ENCODE data around the gene SCYL3.

DNA sequence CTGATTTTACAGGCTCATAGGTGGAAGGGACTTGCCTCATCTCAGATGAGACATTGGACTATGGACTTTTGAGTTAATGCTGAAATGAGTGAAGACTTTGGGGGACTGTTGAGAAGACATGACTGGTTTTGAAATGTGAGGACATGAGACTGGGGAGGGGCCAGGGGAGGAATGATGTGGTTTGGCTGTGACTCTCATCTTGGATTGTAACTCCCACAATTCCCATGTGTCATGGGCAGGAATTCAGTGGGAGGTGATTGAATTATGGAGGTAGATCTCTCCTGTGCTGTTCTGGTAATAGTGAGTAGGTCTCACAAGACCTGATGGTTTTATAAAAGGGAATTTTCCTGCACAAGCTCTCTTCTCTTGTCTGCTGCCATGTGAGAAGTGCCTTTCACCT lies 20.8 kb downstream of the SCYL3 start:
- TF ChIP-seq, protein P1, sequence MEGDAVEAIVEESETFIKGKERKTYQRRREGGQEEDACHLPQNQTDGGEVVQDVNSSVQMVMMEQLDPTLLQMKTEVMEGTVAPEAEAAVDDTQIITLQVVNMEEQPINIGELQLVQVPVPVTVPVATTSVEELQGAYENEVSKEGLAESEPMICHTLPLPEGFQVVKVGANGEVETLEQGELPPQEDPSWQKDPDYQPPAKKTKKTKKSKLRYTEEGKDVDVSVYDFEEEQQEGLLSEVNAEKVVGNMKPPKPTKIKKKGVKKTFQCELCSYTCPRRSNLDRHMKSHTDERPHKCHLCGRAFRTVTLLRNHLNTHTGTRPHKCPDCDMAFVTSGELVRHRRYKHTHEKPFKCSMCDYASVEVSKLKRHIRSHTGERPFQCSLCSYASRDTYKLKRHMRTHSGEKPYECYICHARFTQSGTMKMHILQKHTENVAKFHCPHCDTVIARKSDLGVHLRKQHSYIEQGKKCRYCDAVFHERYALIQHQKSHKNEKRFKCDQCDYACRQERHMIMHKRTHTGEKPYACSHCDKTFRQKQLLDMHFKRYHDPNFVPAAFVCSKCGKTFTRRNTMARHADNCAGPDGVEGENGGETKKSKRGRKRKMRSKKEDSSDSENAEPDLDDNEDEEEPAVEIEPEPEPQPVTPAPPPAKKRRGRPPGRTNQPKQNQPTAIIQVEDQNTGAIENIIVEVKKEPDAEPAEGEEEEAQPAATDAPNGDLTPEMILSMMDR (IDR thresholded peaks at IDR 0.05), result no peak
- TF ChIP-seq POLR2A (IDR thresholded peaks at IDR 0.05), result no peak
